GM21423 (cell line): ENCODE results near the gene RRAD.

Experiments used
- ATAC-seq: cut with Tn5 transposase; IDR thresholded peaks from one replicate; pipeline ENCODE4 v1.9.1; 2021; ENCODE audit warnings: mild to moderate bottlenecking, moderate library complexity; ENCODE audit not compliant: unreplicated experiment

RRAD gene

DNA sequence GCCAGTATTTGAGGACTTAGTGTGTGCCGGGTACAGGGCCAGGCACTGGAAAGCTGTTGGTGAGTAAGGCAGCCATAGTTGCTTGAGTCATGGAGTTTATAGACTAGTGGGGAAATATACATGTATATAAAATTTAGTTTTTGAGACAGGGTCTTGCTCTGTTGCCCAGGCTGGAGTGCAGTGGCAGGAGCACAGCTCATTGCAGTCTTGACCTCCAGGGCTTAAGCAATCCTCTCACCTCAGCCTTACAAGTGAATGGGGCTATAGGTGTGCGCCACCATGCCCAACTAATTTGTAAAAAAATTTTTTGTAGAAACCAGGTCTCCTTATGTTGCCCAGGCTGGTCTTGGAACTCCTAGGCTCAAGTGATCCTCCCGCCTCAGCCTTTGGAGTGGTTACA, 42.6 kb downstream of the RRAD start:
- ATAC-seq: no peak

DNA sequence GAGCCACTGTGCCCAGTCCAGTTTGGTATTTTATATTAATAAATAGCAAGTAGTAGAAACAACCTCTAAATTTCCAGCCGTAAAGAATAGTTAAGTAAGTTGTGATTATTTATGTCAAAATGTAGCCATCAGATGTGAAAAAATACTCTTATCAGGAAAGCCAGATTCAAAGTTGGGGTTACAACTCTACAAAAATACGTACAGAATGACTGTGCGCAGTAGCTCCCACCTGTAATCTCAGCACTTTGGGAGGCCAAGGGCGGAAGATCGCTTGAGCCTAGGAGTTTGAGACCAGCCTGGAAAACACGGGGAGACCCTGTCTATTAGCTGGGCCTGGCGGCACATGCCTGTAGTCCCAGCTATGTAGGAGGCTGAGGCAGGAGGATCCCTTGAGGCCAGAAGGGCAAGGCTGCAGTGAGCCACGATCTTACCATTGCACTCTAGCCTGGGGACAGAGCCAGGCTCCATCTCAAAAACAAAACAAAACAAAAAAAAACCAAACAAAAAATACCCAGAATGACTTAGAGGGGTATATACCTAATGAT, 43.3 kb downstream of the RRAD start:
- ATAC-seq: no peak

DNA sequence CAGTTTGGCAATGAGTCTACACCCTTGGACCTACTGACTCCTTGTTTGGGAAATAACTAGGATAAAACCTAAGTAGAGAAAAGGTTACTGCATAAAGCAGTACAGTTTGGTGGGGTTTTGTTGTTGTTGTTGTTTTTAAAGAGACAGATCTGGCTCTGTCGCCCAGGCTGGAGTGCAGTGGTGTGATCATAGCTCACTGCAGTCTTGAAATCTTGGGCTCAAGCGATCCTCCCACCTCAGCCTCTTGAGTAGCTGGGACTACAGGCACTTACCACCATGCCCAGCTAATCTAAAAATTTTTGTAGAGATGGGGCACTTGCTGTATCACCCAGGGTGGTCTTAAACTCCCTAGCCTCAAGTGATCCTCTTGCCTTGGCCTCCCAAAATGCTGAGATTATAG, 43.8 kb downstream of the RRAD start:
- ATAC-seq: no peak

DNA sequence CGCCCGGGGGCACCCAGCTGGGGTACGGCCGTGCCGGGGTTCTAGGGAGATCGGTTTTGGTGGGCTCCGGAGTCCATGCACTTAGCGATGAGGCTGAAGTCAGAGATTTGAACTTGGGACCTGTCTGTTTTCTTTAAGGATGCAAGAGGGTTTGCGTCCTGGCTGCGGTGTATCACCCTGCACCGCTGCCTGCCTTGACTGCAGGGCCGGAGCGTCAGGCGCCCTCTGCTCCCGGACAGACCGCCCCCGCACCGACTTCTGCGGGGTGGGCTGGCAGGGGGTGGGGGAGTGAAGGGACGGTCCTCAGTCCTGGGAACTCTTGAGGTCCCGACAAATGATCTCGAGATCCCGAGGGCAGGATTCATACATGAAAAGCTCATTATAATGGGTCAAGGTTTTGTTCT, 44.3 kb downstream of the RRAD start:
- peak; percentile 1 for ATAC-seq

DNA sequence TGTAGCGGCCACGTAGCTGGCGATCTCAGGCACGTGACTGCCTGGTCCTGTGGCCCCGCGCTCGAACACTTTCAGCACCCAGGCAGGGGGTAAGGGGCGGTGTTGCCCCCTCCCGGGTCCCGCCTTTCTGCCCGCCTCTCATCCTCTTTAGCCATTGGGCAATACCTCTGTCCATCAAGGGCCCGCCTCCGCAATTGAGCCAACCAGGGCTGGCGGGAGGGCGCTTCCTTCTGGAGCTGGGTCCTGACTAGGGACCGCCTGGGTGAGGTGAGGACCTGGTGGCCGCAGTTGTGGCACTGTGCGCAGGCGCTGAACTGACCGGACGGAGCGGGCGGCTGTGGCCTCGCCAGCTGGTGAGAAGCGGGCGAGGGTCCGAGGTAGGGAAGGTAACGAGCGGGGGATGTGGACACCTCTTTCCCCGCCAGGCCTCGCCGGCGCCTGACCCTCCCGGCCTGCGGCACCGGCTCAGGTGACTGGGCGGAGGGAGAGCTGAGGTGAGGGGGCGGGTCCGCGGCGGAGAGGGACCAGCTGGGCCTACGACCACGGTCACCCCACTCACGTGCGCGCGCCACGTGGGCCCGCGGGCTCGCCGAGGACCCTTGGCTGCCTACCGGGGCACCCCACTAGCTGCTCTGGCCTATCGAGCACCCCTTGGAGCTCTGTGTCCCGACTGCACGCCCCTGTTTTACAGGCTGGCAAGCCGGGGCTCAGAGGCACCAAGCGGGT, 44.9 kb downstream of the RRAD start, which contains the start of gene PDP2:
TSS of gene PDP2 (plus strand) at position 228 of the 726 bp plus-strand sequence. CDS start 3,770 bp downstream, outside the sequence.
- peak; percentile 93 for ATAC-seq

DNA sequence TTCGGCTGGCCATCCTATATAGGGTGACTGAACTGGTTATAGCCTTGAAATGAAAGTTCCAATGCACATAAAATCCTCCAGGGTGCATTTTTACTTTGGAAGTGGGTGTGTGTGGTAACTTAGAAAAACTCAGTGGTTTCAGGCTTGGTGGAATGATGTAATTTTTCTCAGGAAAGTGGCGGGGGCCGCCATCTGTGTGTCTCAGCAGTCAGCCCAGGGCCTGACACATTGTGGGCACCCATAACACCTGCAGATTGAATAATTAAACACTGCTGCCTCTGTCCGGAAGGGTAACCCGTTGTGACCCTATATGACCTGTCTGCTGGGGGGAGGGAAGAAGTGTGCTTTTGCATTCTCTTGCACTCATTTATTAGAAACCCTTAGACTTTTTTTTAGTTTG, 47.3 kb downstream of the RRAD start:
- no peak for ATAC-seq

DNA sequence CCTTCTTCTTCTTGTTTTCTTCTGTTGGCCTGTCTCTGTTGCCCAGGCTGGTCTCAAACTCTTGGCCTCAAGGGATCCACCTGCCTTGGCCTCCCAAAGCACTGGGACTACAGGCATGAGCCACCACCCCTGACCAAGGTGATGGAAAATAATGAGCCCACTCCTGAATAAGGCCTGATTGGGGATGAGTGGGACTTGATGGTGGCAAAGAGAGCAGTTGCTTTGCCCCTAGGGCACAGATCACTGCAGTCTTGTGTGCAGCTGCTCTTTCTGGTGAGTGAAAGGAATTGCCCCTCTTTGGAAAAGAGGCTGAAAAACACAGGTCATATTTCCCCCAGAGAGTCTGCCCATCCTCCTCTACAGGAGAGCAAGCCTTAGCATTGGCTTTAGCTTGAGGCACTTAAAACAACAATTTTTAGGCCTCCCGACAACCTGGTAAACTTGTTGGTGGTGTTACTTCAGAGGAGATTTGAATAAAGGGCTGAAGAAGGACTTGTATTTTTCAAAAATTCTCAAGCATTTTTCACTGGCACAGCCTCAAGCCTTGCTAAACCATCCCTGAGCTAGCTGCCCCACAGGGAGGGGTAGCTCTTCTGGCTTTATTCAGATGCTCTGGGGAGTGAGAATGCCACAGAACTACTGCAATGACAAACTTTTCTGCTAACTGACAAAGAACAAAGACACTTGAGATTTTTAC, 51.1 kb downstream of the RRAD start:
- ATAC-seq: no peak

DNA sequence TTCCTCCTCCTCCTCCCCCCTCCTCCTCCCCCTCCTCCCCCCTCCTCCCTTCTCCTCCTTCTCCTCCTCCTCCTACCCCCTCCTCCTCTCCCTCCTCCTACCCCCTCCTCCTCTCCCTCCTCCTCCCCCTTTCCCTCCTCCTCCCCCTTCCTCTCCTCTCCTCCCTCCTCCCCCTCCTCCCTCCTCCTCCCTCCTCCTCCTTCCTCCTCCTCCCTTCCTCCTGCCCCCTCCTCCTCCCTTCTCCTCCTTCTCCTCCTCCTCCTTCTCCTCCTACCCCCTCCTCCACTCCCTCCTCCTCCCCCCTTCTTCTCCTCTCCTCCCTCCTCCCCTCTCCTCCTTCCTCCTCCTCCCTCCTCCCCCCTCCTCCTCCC, 51.7 kb downstream of the RRAD start:
- no peak for ATAC-seq

DNA sequence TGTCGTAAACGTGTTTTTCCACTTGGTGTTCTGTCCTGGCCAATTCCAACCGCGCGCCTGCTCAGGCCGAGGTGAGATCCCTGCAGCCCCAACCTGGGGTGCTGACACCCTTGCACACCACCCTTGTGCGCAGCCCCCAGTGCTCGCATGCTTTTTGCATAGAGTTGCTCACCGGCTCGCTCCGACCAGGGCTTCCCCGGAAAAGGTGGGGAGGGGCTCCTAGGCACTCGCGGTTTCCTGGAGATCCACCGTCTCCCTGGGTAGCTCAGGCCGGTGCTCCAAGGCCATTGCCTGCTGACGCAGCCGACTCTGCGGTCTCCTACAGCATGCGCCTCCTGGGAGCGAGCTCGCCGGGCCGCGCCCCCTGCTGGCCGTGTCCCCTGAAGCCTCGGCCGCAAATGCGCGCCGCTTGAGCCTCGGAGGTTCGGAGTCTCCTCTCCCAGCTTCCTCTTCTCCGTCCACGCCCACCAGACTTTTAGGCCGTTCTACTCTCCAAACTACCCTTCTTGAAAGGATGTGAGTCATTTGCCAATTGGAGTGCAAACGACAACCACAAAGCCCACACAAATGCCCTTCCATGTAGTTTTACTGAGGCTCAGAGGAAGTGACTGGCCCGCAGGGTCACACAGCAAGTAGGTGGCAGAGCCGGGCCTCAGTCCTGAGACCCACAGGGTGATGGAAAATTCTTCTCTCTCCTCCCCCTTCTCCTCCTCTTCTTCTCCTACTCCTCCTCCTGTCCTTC, 52.2 kb downstream of the RRAD start:
- peak; percentile 85 for ATAC-seq

DNA sequence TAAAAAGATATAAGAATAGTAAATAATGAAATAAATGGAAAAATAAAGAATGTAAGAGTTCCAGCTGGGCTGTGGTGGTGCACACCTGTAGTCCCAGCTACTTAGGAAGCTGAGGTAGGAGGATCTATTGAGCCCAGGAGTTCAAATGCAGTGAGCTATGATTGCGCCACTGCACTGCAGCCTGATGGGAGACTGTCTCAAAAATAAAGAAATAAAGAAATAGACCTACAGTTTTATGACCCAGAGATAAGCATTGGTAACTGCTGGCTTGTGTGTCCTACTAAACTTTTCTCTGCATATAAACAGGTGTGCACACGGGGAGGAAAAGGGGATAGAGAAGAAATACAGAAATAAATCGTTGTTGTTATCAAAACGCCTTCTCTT, 52.8 kb downstream of the RRAD start:
- no peak for ATAC-seq

DNA sequence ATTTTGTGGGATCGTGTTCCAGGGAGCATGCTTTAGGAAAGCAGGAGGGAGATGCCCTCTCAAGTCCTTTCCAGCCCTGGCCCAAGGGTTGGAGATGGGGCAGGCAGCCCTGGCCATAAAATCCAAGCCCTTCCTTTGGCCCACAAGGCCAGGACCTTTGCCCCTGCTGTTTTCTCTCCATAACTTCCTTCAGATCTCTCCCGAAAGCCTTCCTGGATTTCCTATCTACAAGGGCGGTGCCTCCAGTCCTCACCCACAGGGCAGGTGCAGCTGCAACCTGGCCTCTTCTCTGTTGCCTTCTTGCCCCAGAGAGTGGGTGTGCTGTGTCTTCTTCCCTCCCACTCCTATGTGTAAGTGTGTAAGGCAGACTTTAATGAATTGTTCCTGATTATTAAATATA, 53.5 kb downstream of the RRAD start:
- ATAC-seq: no peak
